NCI-H2029 treated with DMSO at 0.1 percent for 48 hours (cell line): ENCODE results near the gene EREG.
A peak's percentile ranks its signal among the peaks of the same experiment; 100 is the strongest.

ENCODE experiments used
- DNase-seq: peaks from one replicate; lab custom pipeline; 2025; lab: John Stamatoyannopoulos, UW

The EREG gene

DNA sequence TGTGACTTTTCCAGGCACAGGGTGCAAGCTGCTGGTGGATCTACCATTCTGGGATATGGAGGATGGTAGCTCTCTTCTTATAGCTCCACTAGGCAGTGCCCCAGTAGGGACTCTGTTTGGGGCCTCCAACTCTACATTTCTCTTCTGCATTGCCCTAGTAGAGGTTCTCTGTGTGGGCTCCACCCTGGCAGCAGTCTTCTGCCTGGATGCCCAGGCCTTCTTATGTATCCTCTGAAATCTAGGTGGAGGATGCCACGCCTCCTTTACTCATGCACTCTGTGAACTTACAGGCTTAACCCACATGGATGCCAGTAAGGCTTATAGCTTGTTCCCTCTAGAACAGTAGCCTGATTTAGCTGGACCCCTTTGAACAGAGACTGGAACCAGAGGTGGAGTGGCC is 20.9 kb upstream of the EREG start:
- no peak for DNase-seq

- DNase-seq: no peak
These were observed 11.1 kb upstream of the EREG start for GRCh38 chr4:74353858-74354257.

GRCh38 chr4:74357965-74358364 is 7.0 kb upstream of the EREG start:
- no peak for DNase-seq

DNA sequence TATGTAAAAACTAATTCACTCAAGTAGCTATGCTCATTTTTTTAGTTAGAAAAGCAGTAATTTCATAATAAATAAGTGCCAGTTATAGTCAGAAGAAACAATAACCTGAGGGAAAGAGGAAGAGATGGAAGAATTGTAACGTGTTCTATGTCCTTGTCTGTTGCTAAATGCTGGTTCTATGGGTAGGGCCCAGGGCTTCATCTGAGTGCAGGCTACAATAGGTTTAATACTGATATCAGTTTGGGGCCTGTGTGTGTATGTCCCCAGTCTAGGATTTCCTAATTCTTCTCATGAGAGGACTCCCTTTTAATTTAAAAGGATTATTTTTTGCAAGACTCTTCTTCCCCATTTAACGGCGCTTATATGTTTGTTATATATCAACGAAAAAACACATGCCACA is 3.3 kb upstream of the EREG start:
- no peak for DNase-seq

GRCh38 chr4:74362347-74362746 is 2.6 kb upstream of the EREG start:
- no peak for DNase-seq

DNA sequence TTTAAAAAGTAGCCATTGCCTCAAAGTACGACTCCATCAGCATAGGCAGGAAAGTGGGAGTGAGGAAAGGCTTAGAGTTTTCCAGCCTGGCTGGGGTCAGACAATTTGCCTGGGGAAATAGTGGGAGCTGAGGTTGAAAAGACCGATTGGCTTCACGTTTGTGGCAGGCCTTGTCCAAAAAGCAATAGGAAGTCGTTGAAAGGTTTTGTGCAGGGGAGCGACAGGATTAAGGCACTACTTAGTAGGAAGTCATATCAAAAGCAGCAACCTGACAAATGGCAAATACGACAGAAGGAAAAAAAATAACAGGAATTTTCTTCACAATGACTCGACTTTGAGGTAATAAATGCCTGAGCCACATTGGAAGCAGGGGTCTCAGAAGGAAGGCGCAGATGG is 691 bp upstream of the EREG start:
- DNase-seq: no peak

DNA sequence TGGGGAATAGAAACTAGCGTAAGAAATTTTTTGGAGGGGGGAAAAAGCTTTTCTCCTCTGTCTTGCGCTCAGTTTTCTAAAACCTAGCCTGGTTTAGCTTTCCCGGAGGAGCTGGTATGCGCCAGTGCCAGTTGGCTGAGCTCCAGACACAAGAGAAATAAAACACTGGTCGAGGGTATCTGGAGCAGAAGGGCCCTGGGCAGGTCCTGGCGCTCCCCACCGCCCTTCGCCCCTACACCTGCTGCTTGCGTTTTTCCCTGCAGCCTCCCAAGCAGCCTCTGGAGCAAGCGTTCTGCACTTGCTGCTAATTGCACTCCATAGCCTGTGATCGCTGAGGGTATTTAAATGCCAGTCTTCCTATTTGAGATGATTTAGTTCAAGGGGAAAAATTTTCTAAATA is 816 bp downstream of the EREG start:
- DNase-seq: peak; percentile 24

DNA sequence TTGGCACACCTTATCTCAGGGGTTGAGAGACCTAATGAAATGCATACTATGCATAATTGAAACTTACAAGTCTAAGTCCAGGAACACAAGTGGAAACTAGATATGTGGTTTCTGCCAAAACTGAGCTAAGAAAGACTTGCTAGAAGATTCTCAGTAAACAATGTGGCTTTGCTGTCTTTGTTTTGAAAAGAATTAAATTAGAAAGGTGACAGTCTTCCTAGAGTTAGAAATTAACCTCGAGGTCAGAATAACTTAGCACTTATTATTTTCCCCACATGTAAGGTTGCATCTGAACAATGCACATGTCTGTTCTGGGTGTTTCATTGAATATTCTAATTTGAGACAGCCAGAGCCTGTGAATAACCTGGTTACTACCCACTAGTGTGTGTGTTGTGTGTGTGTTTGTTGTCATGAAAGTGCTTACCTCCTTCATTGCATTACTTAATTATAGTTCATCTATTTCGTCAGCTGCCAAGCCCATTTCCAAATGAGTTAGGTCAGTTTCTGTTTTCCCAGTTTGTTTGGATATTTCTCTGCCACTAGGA is 1.5 kb downstream of the EREG start:
- DNase-seq: no peak

GRCh38 chr4:74367656-74368290 is 2.8 kb downstream of the EREG start:
- no peak for DNase-seq

DNA sequence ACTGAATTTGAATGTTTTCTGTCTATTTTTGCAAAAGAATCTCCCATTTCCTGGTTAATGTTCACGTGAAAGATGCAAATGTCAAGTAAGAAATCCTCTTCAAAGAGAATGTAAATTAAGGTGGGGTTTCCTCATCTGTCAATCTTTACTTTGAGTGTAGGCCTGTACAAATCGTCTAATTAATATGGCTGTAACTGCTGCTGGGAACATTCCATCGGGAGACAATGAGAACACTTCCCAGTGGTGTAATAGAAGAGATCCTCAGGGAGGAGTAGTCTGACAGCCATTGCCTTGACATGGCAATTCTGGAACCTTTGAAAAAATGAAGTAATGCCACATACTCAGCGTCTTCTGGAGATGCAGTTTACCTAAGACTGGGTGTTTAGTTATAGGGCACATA is 3.7 kb downstream of the EREG start:
- no peak for DNase-seq

DNA sequence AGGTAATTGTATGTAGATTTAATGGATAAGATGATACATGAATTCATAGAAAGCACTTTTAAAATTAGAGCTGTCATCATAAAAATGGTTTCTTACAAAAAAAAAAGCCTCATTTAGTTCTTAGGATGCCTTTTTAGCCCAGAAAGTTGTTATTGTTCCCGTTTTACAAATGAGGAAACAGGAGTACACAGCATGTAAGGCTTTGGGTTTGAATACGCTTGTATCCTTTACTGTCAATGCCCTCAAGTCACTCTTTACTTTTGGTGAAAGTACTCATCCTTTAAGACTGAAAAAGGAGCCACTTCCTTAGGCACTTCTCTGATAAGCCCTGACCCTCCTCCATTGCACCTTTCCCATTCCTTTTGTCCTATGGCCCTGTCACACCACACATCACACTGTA is 4.9 kb downstream of the EREG start:
- DNase-seq: no peak

DNA sequence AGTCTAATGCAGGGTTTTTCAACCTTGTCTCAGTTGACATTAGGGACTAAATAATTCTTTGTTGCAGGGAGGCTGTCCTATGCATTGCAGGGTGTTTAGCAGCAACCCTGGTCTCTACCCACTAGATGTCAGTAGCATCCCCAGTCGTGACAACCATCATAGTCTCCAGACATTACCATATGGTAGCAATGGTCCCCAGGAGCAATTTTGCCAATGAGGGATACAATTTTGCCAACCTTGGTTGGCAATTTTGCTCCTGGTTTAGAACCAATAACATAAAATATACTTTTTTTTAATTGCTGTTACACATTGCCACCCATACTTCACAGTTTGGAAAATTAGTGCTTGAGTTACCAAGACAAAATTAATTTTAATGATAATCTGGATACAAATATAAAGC is 6.0 kb downstream of the EREG start:
- no peak for DNase-seq

- no peak for DNase-seq
These were observed 9.2 kb downstream of the EREG start for GRCh38 chr4:74374128-74374527.

DNA sequence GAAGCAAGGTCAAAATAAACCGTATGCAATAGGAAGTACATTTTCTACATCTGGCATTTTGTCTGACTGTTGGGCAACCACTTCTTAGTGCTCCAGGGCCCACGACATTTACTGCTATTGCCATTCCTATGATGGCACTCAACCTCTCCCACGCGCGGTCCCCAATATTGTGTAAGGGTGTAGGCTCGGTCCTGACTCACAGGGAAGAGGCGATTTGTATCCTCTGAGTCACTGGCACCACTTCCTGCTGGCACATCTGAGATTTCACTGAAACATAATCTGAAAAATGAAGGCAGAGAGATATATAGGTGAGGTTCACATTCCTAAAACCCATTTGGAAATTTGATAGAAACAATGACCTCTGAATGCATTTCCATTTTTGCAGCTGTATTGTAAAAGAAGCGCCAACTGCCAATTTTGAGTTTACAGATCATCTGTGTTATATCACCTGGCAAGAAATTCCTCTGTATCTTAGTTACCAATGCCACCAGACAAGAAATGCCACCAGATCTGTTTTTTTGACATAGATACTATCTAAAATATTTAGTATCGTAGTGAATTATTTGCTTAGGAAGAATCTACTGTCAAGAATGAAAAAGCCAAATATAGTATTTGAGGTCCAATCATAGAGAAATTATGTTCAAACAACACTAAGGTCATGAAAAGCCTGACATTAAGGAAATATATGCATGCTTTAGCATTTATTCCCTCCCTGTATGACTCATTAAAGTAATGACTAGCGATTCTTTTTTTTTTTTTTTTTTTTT is 9.8 kb downstream of the EREG start:
- no peak for DNase-seq

GRCh38 chr4:74375824-74376426 is 11.0 kb downstream of the EREG start:
- DNase-seq: no peak

DNA sequence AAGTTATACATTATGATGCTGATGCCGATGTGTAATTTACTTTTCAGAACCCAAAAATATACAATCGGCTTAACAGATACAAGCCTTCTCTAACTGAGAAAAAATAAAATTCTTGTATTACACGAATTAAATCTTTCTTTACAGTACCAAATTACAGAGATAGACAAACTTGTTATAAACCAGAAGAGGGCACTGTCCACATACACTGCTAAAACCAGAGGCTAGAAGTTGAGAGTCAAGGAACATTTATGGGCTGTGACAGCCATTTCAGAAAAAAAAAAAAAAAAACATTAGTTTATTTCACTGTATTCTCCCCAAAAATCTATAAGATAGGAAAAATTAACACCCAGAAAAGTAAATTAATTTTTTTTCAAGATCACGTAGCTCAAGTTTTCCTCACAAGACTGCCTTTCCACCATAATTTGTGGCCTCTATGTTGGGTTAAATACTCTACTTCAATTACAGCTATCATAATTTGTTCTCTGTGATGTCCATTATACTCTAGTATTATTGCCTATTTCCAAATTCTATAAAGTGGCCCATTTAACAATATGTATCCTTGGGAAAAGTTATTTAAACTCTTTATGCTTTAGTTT is 12.0 kb downstream of the EREG start:
- peak; percentile 7 for DNase-seq

DNA sequence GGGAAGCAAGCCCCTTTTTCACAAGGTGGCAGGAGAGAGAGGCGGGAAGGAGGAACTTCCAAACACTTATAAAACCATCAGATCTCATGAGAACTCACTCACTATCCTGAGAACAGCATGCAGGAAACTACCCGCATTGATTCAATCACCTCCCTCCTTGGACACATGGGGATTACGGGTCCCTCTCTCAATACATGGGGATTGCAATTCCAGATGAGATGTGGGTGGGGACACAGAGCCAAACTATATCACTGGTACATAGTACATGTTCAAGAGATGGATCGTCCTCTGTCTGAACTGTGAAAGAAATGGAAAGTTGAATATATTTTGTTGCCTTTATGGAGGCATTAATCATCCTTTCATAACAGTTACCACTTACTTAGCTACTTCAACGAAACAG is 12.8 kb downstream of the EREG start:
- no peak for DNase-seq

GRCh38 chr4:74378573-74378972 is 13.6 kb downstream of the EREG start:
- DNase-seq: no peak

- DNase-seq: no peak
These were observed 15.0 kb downstream of the EREG start for GRCh38 chr4:74379912-74380311.

DNA sequence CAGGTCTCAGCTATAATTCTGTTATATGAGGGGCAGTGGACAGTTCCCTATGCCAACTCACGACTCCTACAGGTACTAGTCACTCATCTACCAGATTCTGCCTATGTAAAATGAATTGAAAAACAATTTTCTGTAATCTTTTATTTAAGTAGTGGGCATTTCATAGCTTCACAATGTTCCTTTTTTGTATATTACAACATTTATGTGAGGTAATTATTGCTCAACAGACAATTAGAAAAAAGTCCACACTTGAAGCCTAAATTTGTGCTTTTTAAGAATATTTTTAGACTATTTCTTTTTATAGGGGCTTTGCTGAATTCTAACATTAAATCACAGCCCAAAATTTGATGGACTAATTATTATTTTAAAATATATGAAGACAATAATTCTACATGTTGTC is 20.4 kb downstream of the EREG start:
- no peak for DNase-seq

DNA sequence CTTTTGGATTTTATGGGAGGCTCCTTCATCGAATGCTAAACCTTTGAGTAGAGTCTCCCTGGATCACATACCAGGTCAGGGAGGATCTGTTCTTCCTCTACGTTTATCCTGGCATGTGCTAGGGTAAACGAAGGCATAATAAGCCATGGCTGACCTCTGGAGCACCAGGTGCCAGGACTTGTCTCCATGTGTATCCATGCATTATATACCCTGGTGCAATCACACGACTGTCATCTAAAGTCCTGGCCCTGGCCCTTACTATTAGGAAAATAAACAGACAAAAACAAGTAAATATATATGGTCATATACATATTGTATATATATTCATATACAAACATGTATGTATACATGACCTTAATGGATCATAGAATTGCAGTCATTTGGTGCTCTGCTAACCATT is 21.2 kb downstream of the EREG start:
- no peak for DNase-seq

GRCh38 chr4:74387790-74388189 is 22.8 kb downstream of the EREG start:
- DNase-seq: no peak

GRCh38 chr4:74389494-74389893 is 24.5 kb downstream of the EREG start:
- DNase-seq: no peak
